HG02938 (cell line): ENCODE data around the gene MBP.

Source experiments
- ATAC-seq: cut with Tn5 transposase; IDR thresholded peaks from one replicate; pipeline ENCODE4 v1.9.1; 2021; ENCODE audit warnings: mild to moderate bottlenecking, moderate library complexity; ENCODE audit not compliant: unreplicated experiment

Gene MBP

GRCh38 chr18:77116201-77117080 lies 16.1 kb downstream of the MBP start:
- no peak for ATAC-seq

- no peak for ATAC-seq
Measured at GRCh38 chr18:77115192-77115953, 17.2 kb downstream of the MBP start.

- ATAC-seq: peak; percentile 96
Measured at GRCh38 chr18:77114415-77115191, 18.0 kb downstream of the MBP start.

- no peak for ATAC-seq
Measured at GRCh38 chr18:77114152-77114414, 18.5 kb downstream of the MBP start.

GRCh38 chr18:77113361-77114151 lies 19.0 kb downstream of the MBP start:
- ATAC-seq: no peak

GRCh38 chr18:77112747-77113092 lies 19.9 kb downstream of the MBP start:
- ATAC-seq: no peak

GRCh38 chr18:77111951-77112746 lies 20.4 kb downstream of the MBP start:
- no peak for ATAC-seq

- ATAC-seq: no peak
Measured at GRCh38 chr18:77111449-77111848, 21.1 kb downstream of the MBP start.

- ATAC-seq: no peak
Measured at GRCh38 chr18:77110936-77111335, 21.6 kb downstream of the MBP start.

- no peak for ATAC-seq
Measured at GRCh38 chr18:77110400-77110799, 22.2 kb downstream of the MBP start.

- no peak for ATAC-seq
Measured at GRCh38 chr18:77109648-77110019, 22.9 kb downstream of the MBP start.

- no peak for ATAC-seq
Measured at GRCh38 chr18:77108821-77109647, 23.5 kb downstream of the MBP start.

- ATAC-seq: peak; percentile 49
Measured at GRCh38 chr18:77108001-77108692, 24.4 kb downstream of the MBP start.

- no peak for ATAC-seq
Measured at GRCh38 chr18:77107292-77107691, 25.3 kb downstream of the MBP start.

- no peak for ATAC-seq
Measured at GRCh38 chr18:77106331-77106730, 26.3 kb downstream of the MBP start.

GRCh38 chr18:77105680-77106079 lies 26.9 kb downstream of the MBP start:
- no peak for ATAC-seq

GRCh38 chr18:77105028-77105427 lies 27.6 kb downstream of the MBP start:
- no peak for ATAC-seq

GRCh38 chr18:77103991-77104531 lies 28.5 kb downstream of the MBP start:
- no peak for ATAC-seq
